Measurements from ENCODE around the gene COX4I2.

The COX4I2 gene

DNA sequence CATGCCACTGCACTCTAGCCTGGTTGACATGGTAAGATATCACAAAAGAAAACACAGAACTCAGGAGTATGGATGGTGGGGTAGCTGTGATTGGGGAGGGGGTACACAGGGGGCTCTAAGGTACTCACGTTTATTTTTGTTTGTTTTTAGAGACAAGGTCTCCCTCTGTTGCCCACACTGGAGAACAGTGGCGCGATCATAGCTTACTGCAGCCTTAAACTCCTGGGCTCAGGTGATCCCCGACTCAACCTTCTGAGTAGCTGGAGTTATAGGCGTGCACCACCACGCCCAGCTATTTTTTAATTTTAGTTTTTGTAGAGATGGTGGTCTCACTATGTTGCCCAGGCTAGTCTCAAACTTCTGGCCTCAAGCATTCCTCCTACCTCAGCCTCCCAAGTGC, 55.7 kb downstream of the COX4I2 start:
- TF ChIP-seq, protein P1, sequence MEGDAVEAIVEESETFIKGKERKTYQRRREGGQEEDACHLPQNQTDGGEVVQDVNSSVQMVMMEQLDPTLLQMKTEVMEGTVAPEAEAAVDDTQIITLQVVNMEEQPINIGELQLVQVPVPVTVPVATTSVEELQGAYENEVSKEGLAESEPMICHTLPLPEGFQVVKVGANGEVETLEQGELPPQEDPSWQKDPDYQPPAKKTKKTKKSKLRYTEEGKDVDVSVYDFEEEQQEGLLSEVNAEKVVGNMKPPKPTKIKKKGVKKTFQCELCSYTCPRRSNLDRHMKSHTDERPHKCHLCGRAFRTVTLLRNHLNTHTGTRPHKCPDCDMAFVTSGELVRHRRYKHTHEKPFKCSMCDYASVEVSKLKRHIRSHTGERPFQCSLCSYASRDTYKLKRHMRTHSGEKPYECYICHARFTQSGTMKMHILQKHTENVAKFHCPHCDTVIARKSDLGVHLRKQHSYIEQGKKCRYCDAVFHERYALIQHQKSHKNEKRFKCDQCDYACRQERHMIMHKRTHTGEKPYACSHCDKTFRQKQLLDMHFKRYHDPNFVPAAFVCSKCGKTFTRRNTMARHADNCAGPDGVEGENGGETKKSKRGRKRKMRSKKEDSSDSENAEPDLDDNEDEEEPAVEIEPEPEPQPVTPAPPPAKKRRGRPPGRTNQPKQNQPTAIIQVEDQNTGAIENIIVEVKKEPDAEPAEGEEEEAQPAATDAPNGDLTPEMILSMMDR (IDR thresholded peaks at IDR 0.05), result no peak
- Histone ChIP-seq H3K4me3 (no peak overlapping the region), H3K4me1 (peaks cover 0 to 90% (median 28%) of the 10 kb centered on the region in 4 donors), H3K27me3 (no peaks in the 10 kb centered on the region), H3K36me3 (peaks cover 0 to 15% (median 15%) of the 10 kb centered on the region in 3 donors), H3K9me3 (no peaks in the 10 kb centered on the region), H3K27ac (no peak overlapping the region)
- intact Hi-C loops (cut with DNase I; ENCODE audit: low total_unique reads), result no loop called here
- DNase-seq, result no peak

DNA sequence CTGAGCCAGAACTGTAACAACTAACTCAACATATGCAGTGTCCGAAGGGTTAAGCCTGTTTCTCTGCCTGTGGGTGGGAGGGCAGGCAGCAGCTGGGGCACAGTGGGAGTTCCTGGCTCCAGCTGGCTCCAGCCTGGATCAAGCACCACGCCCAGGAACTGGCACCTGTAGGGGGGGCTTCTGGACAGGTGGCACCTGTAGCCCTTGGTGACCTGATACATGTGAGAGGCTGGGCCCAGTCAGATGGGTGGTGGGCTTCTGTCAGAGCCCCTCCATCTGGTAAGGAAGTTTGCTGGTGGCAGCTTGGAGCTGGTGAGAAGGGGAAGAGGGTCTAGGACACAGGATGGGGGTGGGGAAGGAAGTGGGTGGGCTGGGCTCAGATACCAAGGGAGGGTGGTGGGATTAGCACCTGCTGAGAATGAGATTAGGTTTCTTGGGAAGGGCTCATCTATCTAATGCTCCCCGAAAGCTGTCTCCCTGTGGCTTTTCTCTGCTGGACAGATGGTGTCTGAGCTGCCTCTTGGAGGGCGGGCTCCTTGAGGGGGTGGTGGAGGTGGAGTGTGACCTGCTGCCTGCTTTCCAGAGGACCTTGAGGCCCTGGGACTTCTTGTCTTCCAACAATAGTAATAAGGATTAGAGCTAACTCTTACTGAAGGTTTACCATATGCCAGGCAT, 56.4 kb downstream of the COX4I2 start:
- Histone ChIP-seq H3K4me3 (no peak overlapping the region), H3K27me3 (no peaks in the 10 kb centered on the region), H3K4me1 (peaks cover 0 to 97% (median 35%) of the 10 kb centered on the region in 4 donors), H3K27ac (peak overlapping the region; percentile 35 to 55), H3K9me3 (no peaks in the 10 kb centered on the region), H3K36me3 (peaks cover 0 to 10% (median 9%) of the 10 kb centered on the region in 3 donors)
- TF ChIP-seq, protein P1 (IDR thresholded peaks at IDR 0.05), result no peak
- intact Hi-C loops (cut with DNase I; ENCODE audit: low total_unique reads), result no loop called here
- DNase-seq, result no peak
